CD4-positive, alpha-beta T cell treated with Interleukin-1 beta for 1 hour (primary cell): Measurements from ENCODE around the gene PVRIG.
"Not testable (repeated sequence)": the region's sequence is repeated elsewhere in the genome, so short reads cannot be mapped to it uniquely, and the experiment has no call there.

Source experiments
- DNase-seq, 2 donors: peaks; one replicate each; pipeline ENCODE4 v3.0.0-alpha.2; 2020 to 2022

PVRIG gene

GRCh38 chr7:100243385-100243784 lies 23.6 kb downstream of the PVRIG start:
- peak; percentile 34 to 38 for DNase-seq

GRCh38 chr7:100244988-100245605 lies 25.3 kb downstream of the PVRIG start:
- not testable (repeated sequence) for DNase-seq

DNA sequence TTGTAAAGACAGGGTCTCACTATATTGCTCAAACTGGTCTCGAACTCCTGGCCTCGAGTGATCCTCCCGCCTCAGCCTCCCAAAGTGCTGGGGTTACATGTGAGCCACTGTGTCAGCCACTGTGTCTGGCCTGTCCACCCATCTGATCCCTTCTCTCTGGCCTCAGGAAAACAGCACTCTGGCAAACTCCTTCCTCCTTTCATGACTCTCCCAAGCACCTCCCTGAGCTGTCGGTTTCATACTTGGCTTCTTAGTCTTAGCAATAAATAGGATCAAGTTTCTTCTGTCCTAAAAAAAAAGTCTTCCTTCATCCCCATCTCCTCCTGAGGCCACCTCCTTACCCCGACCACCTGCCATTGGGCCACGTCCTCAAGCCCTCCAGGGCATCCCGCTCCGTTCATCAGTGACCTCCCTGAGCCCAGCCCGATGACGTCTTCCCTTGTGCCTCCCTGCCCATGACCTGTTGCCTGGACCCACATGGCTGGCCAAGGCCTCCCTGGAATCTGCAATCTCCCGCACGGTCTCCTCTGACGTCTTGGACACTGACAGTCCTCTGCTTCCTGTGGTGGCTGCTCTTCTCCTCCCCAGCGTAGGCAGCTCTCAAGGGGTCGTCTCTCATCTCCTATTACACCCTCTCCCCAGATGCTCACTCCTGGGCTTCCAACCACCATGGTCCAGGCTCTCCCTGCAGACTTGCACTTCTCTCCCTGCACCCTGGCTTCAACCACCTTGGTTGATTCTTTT lies 26.5 kb downstream of the PVRIG start:
- not testable (repeated sequence) for DNase-seq

GRCh38 chr7:100246865-100247137 lies 27.1 kb downstream of the PVRIG start:
- not testable (repeated sequence) for DNase-seq

GRCh38 chr7:100247152-100247757 lies 27.5 kb downstream of the PVRIG start:
- no peak for DNase-seq

- DNase-seq = no peak
These were observed 28.7 kb downstream of the PVRIG start for GRCh38 chr7:100248483-100248882.

DNA sequence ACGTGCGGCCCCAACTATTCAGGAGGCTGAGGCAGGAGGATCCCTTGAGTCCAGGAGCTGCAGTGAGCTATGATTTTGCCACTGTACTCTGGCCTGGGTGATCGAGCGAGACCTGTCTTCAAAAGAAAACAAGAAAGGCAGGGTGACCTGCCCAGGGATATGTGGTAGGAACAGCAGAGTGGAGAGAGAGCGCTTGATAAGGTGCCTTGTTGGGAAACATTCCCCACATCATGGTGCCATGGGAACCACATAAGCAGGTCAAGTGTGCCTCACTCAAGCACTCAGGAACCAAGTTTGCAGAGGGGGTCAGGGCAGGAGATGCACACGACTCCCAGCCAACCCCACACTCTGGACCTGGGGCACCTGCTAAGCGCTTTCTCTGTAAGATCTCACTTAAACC lies 37.3 kb downstream of the PVRIG start:
- no peak for DNase-seq

DNA sequence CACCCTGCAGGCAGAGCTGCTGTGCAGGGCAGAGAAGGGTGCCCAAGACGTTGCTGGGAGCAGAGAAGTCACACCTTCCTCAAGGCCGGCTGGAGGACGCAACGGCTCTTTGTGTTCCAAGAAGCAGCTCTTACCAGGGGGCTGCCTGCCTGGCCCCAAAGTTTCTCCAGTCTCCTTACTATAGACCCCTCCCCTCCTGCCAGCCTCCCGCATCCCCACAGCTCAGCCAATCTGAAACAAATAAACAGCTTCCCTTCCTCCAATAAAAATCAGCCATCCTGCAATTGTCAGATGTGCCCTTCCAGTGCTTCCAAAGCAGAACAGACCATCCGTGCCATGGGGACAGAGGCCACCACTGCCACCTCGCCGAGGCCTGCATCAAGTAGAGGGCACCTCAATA lies 40.2 kb downstream of the PVRIG start:
- DNase-seq = not testable (repeated sequence)

- not testable (repeated sequence) for DNase-seq
These were observed 43.1 kb downstream of the PVRIG start for GRCh38 chr7:100262896-100263295.

- not testable (repeated sequence) for DNase-seq
These were observed 44.5 kb downstream of the PVRIG start for GRCh38 chr7:100264223-100264622.

DNA sequence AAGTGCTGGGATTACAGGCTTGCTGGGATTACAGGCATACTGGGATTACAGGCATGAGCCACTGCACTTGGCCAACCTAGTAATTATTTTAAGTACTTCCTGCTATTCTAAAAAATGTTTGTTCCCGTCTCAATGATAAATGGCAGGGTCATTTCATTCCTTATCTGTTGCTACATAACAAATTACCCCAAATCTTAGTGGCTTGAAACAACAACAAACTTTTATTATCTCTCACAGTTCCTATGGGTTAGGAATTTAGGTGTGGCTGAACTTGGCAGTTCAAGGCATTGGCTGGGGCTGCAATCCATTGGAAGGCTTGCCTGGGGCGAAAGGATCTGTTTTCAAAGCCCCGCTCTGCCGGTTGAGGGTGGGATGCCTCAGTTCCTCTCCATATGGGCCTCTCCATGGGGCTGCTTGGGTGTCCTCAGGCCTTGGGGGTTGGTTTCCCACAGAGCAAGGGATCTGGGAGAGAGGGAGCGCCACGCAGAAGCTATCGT lies 45.0 kb downstream of the PVRIG start:
- DNase-seq = not testable (repeated sequence)

DNA sequence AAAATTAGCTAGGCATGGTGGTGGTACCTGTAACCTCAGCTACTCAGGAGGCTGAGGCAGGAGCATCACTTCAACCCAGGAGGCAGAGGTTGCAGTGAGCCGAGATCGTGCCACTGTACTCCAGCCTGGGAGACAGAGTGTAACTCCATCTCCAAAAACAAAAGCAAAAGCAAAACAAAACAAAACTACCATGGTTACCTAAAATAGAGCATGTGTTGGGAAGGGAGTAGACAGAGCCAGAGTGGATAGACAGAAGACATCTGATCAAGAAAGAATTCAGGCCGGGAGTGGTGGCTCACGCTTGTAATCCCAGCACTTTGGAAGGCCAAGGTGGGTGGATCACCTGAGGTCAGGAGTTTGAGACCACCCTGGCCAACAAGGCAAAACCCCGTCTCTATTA lies 46.1 kb downstream of the PVRIG start:
- not testable (repeated sequence) for DNase-seq

- DNase-seq = no peak
These were observed 47.0 kb downstream of the PVRIG start for GRCh38 chr7:100266576-100267354.

GRCh38 chr7:100267648-100268047 lies 47.9 kb downstream of the PVRIG start:
- DNase-seq = no peak

- not testable (repeated sequence) for DNase-seq
These were observed 49.1 kb downstream of the PVRIG start for GRCh38 chr7:100268882-100269281.

GRCh38 chr7:100269306-100270045 lies 49.7 kb downstream of the PVRIG start:
- not testable (repeated sequence) for DNase-seq

DNA sequence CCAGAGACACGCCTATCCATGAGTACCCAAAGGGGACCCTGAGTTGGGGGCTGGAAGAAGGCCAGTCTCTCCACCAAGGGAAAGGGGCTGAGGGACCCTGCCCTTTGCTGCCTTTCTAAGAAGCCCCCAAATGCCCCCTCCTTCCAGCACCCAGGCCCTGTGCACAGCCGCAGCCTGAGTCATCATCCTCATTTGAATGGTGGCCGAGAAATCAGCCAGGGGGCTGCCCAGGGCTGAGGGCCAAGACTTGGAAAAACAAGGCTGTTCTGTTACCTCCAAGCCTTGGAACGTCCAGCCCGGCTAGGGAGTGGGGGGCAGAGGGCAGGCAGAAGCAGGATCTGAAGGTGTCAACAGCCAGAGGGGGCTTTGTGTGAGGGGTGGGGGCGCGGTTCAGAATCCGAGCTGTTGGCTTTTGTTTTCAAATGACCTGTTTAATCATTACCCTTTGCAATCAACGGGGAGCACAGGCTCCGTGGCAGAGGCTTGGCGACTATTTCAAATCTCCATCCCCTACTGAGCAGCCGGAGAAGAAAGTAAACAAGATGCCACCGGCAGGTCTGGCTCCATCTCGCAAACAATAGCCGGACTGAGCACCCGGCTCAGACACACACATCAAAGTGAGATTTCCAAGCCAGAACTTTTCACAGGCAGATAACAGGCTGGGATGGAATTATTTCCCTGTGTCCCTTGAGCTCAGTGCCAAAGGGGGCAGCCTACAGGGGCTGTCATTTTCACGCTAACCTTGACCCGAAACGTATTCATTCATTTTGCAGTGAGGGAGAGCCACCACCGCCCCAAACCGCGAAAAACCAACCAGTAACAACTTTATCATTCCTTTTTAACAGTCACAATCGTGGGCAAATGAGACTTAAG lies 50.5 kb downstream of the PVRIG start:
- DNase-seq = not testable (repeated sequence)
